GM12801 (cell line): ENCODE data around the gene BSG.

Experiments used
- CTCF ChIP-seq: IDR thresholded peaks from one replicate; pipeline ENCODE4 v1.5.1; 2011; ENCODE audit warnings: control low read depth; ENCODE audit not compliant: insufficient read length; ENCODE audit errors: extremely low read depth

The BSG gene

GRCh38 chr19:593505-593904 lies 21.1 kb downstream of the BSG start:
- no peak for TF ChIP-seq CTCF

GRCh38 chr19:594265-594870 lies 22.0 kb downstream of the BSG start:
- no peak for TF ChIP-seq CTCF

- no peak for TF ChIP-seq CTCF
These were observed 23.2 kb downstream of the BSG start for GRCh38 chr19:595326-596262.

GRCh38 chr19:596263-596655 lies 23.9 kb downstream of the BSG start:
- no peak for TF ChIP-seq CTCF

GRCh38 chr19:597406-598315 lies 25.3 kb downstream of the BSG start:
- TF ChIP-seq CTCF = no peak

GRCh38 chr19:601310-601709 lies 28.9 kb downstream of the BSG start:
- no peak for TF ChIP-seq CTCF

- no peak for TF ChIP-seq CTCF
These were observed 29.4 kb downstream of the BSG start for GRCh38 chr19:601790-602189.
